HCT116 (cell line): ENCODE data around the gene TTC33.

Experiments
- POLR2AphosphoS5 ChIP-seq: IDR thresholded peaks from 2 replicates; pipeline ENCODE4 v1.6.1; 2011; ENCODE audit warnings: mild to moderate bottlenecking, low read depth, low read length, moderate library complexity
- SP1 ChIP-seq: IDR thresholded peaks from 2 replicates; pipeline ENCODE4 v1.6.1; 2012; ENCODE audit warnings: low read depth
- ZNF274 ChIP-seq: fragments of 200-500 bp; sonication (Bioruptor generic); IDR thresholded peaks from 2 replicates; pipeline ENCODE4 v1.6.1; 2014; ENCODE audit warnings: mild to moderate bottlenecking, low read depth, low read length, inconsistent platforms

GRCh38 chr5:40680741-40681362 is 74.9 kb downstream of the TTC33 start:
- no peak for TF ChIP-seq SP1
- no peak for TF ChIP-seq ZNF274
- TF ChIP-seq POLR2AphosphoS5 = no peak
